GM10847 (cell line): ENCODE measurements around the gene TEAD3.

Source experiments
- POLR2A ChIP-seq: IDR thresholded peaks from 2 replicates; pipeline ENCODE4 v1.6.1; 2011; ENCODE audit not compliant: insufficient read length; ENCODE audit errors: extremely low read depth

TEAD3 gene

DNA sequence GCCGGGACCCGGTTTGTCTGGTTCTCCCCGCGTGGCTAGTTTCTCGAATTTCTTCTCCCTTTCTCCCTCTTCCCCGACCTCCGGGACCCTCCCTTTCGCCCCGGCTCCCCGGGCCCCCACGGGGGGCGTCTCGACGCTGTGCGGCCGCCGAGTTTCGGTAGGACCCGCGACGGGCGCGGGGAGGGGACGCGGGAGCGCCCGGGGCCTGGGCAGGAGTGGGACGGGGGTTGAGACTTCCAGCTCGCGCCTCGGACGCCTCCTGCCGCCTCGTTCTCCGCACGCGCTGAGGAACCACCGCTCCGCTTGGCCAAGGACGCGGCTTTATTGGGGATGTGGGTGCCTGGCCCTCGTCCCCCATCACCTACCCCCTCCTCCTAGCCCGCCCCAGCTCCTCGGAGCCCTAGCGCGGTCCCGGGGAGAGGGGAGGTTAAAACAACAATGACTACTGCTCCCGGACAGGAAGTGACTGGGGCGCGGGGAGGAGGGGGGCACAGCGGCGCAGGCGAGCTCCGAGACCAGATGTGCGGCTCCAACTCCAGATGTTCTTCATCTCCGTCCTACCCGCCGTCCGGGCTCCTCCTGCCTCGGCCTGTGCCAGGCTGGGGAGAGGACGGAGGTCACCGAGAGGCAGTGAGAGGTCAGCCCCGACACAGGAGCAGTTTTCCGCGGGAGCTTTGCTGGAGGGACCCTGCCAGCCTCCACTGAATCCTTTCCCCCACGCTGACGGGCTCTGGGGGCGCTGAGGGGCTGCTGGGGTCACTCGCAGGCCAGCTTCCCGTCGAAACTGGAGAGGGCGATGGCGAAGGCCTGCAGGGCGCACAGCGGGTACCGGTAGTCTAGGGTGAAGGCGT lies 917 bp upstream of the TEAD3 start:
- no peak for TF ChIP-seq POLR2A

DNA sequence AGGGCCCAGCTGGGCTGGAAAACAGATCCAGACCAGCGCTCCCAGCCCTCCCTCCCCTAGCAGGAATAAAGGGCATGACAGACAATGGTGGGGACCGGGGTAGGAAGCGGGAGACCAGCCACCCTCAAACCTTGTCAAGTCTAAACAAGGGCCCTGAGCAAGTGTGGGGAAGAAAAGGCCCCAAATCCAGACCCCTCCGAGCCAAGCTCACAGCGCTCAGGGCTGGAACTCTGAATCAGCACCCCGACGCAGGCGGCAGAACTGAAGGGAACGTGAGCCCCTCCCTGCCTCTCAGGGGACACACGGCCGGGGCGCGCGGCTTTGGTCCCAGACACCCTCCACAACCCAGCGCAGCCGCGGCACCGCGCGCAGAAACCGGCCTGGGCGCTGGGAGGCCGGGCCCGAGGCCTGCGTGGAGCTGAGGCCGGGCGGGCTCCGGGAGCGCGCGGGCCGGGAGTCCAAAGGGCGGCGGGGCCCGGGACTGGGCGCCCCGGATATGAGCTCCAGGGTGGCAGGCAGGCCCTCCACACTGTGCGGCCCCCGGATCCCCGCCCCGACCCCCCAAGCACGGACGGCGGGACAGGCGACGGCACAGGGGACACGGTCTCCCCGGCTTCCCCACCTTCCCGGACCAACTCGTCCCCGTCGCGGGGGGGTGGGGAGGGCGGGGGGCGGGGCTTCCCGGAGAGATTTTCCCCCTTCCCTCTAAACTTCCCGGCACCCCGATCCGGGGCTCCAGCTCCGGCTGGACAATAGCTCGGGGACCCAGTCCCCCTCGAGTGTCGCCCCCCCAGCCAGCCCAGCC lies 641 bp downstream of the TEAD3 start:
- no peak for TF ChIP-seq POLR2A

DNA sequence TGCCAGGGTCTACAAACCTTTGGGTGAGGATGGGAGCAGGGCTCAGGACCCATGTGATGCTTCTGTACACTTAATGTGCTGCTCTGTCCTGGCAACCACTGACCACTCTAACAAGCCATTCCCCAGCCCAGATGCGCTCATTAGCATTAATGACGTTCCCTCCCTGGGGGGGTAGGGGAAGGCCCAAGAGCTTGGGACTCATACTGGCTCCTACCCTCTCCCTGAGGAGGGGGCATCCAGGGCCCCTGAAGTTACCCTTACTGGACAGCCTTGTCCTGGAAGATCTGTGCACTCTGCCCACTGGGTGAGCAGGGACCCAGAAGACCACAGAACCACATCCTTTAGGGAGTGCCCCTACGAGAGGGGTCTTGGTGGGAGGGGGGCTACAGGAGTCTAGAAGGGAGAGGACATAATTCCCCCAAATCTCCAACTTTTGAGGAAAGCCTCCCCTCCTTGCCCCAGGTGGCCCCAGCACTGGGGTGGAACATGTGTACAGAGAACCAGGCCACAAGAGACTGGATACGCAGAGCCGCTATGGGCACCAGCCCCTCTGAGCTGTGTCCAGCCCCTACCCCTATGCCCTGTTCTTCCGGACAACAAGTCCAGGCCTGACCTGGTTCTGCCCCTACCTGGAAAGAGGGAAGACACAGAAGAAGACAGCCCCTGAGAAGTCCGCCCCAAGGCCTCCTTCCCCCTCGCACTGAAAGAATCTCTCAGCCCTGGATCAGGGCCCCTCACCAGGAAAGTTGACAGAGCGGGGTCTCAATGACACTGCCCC lies 1.4 kb downstream of the TEAD3 start:
- TF ChIP-seq POLR2A, result no peak

DNA sequence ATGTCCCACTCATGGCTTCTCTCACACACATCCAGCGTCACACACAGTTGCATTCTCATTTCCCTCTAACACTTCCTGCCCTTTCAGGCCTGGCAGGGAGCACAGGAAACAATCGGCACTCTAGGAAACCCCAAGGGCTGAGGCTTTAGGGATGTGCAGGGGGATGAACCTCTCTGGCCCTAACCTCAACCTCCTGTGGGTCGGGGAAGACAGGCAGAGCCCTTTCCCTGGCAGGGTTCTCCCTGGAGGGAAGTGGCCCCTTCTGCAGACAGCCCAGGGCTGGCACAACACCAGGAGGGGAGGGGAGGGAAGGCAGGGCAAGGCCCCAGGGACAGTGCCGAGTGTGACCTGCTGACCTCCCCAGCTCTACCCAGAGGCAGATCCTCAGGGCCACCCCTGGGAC lies 2.7 kb downstream of the TEAD3 start:
- no peak for TF ChIP-seq POLR2A

DNA sequence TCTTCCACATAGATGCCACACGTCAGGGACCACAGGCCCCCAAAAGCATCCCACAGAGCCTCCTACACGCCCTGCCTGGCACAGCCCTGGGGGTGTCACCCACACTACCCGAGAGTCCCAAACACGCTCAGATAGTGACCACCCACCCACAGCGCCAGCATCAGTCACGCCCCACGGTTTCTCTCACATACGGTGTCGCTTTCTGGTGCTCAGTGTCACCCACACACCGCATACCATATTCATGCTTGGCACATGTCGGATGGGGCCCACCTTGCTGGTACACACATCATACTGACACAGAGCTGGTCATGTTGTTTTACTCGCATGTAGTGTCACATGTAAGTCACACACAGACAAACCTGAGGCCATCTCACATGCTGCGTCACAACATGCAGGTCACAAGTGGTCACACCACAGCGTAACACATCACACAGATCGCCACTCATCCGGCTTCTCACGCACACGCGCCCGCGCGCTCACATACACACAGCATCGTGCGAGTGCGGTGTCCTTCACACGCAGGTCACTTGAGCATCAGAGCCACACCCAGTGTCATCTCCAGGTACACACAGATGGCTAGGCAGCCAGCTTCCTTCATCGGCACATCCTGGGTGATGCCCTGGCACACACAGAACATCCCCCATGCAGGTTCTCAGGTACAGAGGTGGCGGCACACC lies 3.4 kb downstream of the TEAD3 start:
- no peak for TF ChIP-seq POLR2A

DNA sequence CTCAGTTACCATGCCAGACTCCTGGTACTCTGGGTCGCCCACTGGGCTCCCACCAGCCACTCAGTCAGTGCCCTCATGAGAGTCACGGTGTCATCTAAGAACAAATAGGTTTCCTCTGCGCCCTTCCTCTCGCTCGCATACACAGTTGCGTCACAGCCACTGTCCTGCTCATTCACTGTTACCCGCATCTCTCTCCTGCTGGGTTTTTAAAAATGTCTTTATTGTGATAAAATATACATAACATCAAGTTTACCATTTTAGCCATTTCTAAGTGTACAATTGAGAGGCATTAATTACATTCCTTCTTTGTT lies 4.0 kb downstream of the TEAD3 start:
- TF ChIP-seq POLR2A, result no peak

DNA sequence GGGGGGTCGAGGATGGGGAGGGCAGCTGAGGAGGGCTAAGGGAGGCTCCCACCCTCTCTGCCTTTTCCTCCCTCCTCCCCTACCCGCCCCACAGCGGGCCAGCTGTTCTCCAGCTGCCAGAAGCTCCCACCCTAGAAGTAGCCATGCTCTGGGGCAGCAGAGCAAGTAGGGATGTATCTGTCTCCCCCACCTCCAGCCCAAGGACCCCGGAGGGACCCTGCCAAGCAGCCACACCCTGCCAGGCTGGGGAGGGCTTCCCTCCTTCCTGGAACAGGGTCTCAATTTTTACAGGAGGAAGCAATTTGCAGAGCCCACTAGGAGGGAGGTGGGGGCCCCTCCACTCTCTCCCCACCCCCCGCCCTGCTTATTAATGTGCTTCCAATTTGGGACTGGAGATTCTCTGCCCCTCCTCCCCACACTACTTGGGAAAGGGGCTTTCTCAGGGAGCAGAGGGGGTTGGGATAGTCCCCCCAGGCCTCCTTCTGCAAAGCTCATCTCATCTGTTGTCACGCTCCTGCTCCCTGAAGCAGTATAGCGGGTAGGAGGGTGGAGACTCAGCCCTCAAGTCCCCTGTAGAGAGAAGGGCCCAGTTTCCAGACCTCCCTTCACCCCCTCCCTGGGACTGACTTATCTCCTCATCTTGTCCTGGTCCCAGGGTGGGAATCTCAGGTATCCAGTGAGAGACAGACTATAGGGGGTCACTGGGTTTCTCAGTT lies 4.5 kb downstream of the TEAD3 start:
- TF ChIP-seq POLR2A, result no peak

DNA sequence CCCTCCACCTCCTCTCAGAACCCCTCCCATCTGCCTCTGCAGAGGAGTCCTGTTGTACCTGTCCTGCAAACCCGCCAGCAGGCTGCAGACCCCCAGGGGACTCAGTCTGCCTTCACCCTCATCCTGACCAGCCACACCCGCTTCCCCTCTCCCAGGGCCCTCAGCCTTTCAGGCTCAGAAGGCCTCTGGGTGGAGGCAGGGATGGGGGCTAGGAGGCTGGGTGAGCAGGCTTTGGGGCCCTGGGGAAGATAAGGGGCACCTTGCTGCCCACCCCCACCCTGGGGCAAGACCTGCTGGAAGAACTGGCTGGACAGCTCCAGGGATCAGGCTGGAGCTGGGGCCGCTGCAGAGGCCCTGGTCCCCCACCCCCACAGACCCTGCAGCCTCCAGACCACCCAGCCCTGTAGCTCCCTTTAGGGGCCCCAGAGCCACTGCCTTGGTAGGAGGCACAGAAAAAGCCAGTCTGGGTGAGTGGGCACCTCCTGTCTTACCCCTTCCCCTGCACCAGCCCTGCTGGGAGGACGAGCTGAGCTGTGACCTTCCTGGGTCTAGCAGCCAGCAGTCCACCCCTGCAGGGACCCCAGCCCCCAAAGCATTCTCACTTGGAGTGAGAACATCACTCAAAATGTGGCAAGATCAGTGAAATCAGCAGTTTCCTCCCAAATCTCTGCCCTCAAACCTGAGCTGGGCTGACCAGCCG lies 5.2 kb downstream of the TEAD3 start:
- no peak for TF ChIP-seq POLR2A

DNA sequence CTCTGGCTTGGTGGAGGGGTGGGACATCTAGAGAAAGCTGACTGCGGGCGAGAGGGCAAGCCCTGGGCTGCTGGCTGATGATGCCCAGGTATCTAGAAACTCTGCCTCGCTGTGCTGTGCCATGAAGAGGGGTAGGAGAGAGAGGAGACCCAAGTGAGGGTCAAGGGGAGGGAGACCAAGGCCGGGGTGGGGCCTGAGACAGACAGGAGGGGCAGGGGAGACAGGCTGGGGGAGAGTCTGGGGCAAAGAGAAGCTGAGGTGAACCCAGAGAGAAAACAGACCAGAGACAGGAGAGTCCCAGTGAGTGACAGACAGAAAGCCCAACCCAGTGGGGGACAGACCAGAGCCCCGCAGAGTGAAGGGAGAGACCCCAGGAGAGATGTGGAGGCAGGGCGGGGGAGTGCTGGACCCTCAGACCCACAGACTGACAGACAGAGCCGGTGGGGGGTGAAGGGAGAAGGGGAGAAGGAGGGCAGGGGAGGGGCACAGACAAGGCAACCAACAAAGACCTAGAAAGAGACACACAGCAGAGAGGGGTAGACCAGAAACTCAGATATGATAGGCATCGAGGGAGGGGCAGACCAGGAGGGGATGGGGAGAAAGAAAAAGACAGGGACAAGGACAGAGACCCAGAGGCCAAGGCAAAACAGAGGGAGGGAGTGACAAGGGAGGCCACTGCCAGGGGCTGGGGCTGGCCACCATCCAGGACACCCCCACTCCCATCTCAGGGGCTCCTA lies 5.9 kb downstream of the TEAD3 start:
- no peak for TF ChIP-seq POLR2A

DNA sequence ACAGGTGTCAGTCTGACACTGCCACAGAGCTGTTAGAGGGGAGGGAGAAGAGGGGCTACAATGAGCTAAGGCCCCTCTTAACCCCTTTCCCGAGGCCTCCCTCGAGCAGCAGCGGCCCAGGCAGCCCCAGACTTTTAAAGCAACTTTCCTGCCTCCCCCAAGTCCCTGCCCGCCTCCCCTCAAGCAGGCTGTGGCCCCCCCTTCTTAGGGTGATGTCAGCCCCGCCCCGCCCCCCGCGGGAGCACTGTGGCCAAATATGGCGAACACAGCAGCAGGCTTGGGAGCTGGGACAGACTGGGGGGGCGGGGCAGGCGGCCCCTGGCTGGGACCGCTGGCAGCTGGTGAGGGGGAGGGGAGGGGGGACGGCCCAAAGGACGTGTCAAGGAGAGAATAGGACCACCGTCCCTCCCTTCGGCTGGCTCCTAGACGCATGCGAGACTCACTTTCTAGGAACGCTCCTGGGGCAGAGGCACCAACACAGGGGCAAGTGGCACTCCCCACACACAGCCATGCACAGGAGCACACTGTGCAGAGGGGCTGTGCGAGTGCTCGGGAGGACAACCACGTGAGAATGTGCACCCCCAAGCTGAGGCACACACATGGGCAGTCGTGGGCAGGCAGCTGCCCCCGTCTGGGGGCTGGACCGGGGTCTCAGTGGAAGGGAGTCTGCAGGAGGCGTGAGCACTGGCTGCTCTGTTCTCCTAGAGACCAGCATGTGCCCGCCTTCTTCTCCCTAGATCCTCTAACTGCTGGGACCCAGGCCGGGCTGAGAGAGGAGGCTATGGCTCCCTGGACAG lies 6.7 kb downstream of the TEAD3 start:
- TF ChIP-seq POLR2A, result no peak

DNA sequence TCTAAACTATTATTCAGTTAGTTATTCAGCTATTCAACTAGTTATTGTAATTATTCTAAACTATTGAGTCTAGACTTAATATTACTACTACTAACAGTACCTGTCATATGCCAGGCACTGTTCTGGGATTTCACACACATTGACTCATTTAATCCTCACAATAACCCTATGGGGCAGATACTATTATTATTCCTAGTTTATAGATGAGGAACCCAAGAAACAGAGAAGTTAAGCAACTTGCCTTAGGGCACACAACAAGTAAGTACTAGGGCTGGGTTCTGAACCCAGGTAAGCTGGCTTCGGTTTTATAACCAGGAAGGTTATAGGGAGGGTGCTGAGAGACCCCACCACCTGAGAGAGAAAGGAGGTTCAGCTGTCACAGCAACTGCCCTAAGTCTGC lies 7.8 kb downstream of the TEAD3 start:
- no peak for TF ChIP-seq POLR2A

DNA sequence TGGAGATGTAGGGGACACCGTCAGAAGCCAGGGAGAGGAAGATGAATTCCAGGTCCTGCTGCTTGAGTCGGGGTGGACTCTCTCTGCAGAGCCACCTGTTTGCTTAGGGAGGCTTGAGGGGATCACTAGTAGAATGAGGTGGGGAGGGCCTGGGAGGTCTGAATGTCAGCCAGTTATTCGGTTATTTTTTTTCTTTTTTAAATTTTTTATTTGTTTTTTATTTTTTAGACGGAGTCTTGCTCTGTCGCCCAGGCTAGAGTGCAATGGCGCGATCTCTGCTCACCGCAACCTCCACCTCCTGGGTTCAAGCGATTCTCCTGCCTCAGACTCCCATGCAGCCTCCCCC lies 8.4 kb downstream of the TEAD3 start:
- no peak for TF ChIP-seq POLR2A

DNA sequence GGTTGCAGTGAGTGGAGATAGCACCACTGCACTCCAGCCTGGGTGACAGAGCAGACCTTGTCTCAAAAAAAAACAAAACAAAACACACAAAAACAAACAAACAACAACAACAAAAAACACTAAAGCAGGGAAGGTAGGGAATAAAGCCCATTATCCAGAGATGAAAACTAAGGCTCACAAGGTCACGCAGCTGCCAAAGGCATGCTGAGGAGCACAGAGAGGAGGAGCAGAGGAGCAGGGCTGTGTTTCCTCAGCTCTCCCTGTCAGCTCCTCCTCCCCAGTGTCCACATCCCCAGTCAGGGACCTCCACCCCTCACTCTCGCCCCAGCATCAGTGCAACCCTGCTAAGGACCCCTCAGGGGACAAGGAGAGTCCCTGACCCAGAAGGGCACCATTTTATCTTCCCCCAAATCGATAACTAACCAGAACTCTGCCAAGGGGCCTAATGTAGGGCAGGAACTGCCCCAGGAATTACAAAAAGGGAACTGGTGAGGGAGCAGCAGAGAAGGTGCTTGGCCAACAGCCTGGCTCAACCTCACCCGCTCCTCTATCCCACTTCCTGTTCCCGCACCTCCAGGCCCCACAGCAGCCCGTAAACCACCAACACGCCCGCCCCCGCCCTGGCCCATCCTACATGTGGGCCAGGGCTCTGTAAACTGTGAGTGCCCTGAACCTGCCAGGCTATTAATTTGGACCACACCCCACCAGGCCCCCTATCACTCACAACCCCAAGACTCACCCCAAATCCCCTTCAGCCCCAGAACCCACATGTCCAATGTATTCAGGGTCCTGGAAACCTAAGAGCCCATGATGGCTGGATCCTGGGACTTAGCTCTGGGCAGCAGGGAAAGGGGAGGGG lies 9.0 kb downstream of the TEAD3 start:
- no peak for TF ChIP-seq POLR2A
